SK-N-MC (cell line): ENCODE results near the gene GATC.
"Not testable (repeated sequence)": the region's sequence is repeated elsewhere in the genome, so short reads cannot be mapped to it uniquely, and the experiment has no call there.

Experiments used
- DNase-seq: peaks from one replicate; pipeline ENCODE4 v3.0.0-alpha.2; 2011; ENCODE audit warnings: low read depth, low spot score
- H3K27ac ChIP-seq: fragments of 200-600 bp; sonication (generic); 2 replicates; pipeline ENCODE4 v1.5.1; 2016; ENCODE audit warnings: mixed run types
- H3K36me3 ChIP-seq: fragments of 200-600 bp; sonication (generic); 2 replicates; pipeline ENCODE4 v1.6.1; 2017; ENCODE audit warnings: antibody characterized with exemption, low read length, mixed read lengths; ENCODE audit not compliant: insufficient read depth
- H3K4me3 ChIP-seq: fragments of 200-600 bp; sonication (generic); 2 replicates; pipeline ENCODE4 v1.5.1; 2016
- H3K9ac ChIP-seq: fragments of 200-600 bp; sonication (generic); 2 replicates; pipeline ENCODE4 v1.8.0; 2017; ENCODE audit warnings: mixed run types, mixed read lengths; ENCODE audit not compliant: insufficient read length
- H3K9me3 ChIP-seq: fragments of 200-600 bp; sonication (generic); 2 replicates; pipeline ENCODE4 v1.6.1; 2017; ENCODE audit warnings: low read depth, mild to moderate bottlenecking, antibody characterized with exemption, low read length, moderate library complexity, mixed read lengths
- EZH2 ChIP-seq: fragments of 200-600 bp; sonication (generic); IDR thresholded peaks from one replicate; pipeline ENCODE4 v1.6.1; 2017; ENCODE audit warnings: antibody characterized with exemption
- FOXP2 ChIP-seq: optimal IDR thresholded peaks from 2 replicates; pipeline ENCODE3; 2011; ENCODE audit warnings: mild to moderate bottlenecking, moderate library complexity; ENCODE audit not compliant: insufficient read depth; ENCODE audit errors: extremely low read length, control extremely low read depth
- POLR2AphosphoS5 ChIP-seq: IDR thresholded peaks from 2 replicates; pipeline ENCODE4 v1.6.1; 2012; ENCODE audit warnings: mild to moderate bottlenecking, low read depth, low read length, borderline replicate concordance

The GATC gene

GRCh38 chr12:120485961-120486881, 40.0 kb downstream of the GATC start:
- Histone ChIP-seq H3K36me3 (peaks cover 6% of the 10 kb centered on the region; the same call in 1 of the 2 replicates), H3K27ac (no peak overlapping the region), H3K4me3 (no peak overlapping the region), H3K9me3 (no peaks in the 10 kb centered on the region), H3K9ac (no peak overlapping the region)
- DNase-seq = no peak
- TF ChIP-seq POLR2AphosphoS5 (no peak), FOXP2 (no peak), EZH2 (no peak)

GRCh38 chr12:120487552-120487951, 41.3 kb downstream of the GATC start:
- DNase-seq, H3K9me3 ChIP-seq, H3K4me3 ChIP-seq, H3K9ac ChIP-seq, H3K27ac ChIP-seq, H3K36me3 ChIP-seq: not testable (repeated sequence)

- DNase-seq = no peak
- no peaks in the 10 kb centered on the region for H3K9me3 ChIP-seq
- no peak overlapping the region for H3K4me3 ChIP-seq
- peaks cover 10% of the 10 kb centered on the region; the same call in 1 of the 2 replicates for H3K36me3 ChIP-seq
- no peak overlapping the region for H3K9ac ChIP-seq
- TF ChIP-seq EZH2 = no peak
- TF ChIP-seq POLR2AphosphoS5 = no peak
- no peak for TF ChIP-seq FOXP2
- H3K27ac ChIP-seq = peak overlapping the region; percentile 42; the same call in 1 of the 2 replicates
Measured at GRCh38 chr12:120488057-120488640, 41.9 kb downstream of the GATC start.

- no peak for DNase-seq
Measured at GRCh38 chr12:120489018-120489417, 42.8 kb downstream of the GATC start.

GRCh38 chr12:120490325-120490724, 44.1 kb downstream of the GATC start:
- DNase-seq = no peak
- TF ChIP-seq FOXP2 = no peak
- no peak for TF ChIP-seq POLR2AphosphoS5
- TF ChIP-seq EZH2 = no peak
- H3K4me3 ChIP-seq = no peak overlapping the region
- H3K36me3 ChIP-seq = peaks cover 10% of the 10 kb centered on the region; the same call in 1 of the 2 replicates
- H3K9me3 ChIP-seq = no peaks in the 10 kb centered on the region
- no peak overlapping the region for H3K27ac ChIP-seq
- no peak overlapping the region for H3K9ac ChIP-seq

More at GRCh38 chr12:120489018-120489417, 42.8 kb downstream of the GATC start:
- TF ChIP-seq EZH2 (no peak), FOXP2 (no peak), POLR2AphosphoS5 (no peak)
- Histone ChIP-seq H3K27ac (0 out of 2 replicates have a peak overlapping the region, but pooled peaks have one; percentile 16), H3K4me3 (no peak overlapping the region), H3K9me3 (no peaks in the 10 kb centered on the region), H3K36me3 (peaks cover 10% of the 10 kb centered on the region; the same call in 1 of the 2 replicates), H3K9ac (no peak overlapping the region)

- H3K9me3 ChIP-seq = no peaks in the 10 kb centered on the region
- DNase-seq = no peak
- H3K27ac ChIP-seq = no peak overlapping the region
- TF ChIP-seq EZH2 (no peak), FOXP2 (no peak), POLR2AphosphoS5 (no peak)
- H3K9ac ChIP-seq = no peak overlapping the region
- H3K36me3 ChIP-seq = peaks cover 10% of the 10 kb centered on the region; the same call in 1 of the 2 replicates
- H3K4me3 ChIP-seq = no peak overlapping the region
Measured at GRCh38 chr12:120490833-120491512, 44.7 kb downstream of the GATC start.

- Histone ChIP-seq H3K9me3 (no peaks in the 10 kb centered on the region), H3K27ac (no peak overlapping the region), H3K9ac (peak overlapping the region; percentile 61), H3K4me3 (peak overlapping the region; percentile 82), H3K36me3 (peaks cover 32% of the 10 kb centered on the region)
- TF ChIP-seq EZH2 (no peak), POLR2AphosphoS5 (no peak), FOXP2 (no peak)
- DNase-seq = no peak
Measured at GRCh38 chr12:120495186-120495730, 49.0 kb downstream of the GATC start.
